Inferior parietal cortex (tissue), 1 donor: ENCODE measurements around the gene COMMD4.
"Not testable (repeated sequence)": the region's sequence is repeated elsewhere in the genome, so short reads cannot be mapped to it uniquely, and the experiment has no call there.

Experiments
- DNase-seq: peaks from one replicate; pipeline ENCODE4 v3.0.0-alpha.2; 2016; ENCODE audit errors: extremely low spot score

COMMD4 gene

DNA sequence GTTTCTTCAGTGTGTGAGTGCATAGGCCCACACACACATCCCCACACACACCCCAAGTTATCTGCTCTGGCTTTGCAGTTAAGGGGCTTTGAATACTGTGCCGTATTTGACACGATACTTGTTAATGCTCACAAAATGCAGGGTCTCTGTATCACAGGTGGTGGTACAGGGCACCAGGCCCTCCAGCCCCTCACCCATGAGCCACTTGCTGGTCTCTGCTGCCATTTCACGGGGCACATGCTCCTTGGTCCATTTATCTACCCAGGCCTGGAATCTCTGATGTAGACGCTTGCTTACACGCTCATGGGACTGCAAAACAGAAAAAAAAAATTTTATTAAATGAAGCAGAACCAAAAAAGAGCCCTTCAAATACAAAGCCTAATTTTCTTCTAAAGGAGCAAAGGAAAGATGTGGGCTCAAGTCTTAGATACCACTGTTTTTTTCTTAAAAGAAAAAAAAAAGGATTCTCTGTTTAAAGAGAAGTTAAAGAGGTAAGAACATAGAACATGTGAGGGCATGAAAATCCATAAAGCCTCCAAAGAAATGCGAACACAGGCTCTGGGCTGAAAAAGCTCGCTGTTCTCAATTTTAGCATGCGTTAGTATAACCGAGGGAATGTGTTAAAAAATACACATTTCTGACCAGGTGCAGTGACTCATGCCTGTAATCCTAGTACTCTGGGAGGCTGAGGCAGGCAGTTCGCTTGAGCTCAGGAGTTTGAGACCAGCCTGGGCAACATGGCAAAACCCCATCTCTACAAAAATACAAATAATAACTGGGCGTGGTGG, 36.2 kb downstream of the COMMD4 start:
- DNase-seq: no peak

DNA sequence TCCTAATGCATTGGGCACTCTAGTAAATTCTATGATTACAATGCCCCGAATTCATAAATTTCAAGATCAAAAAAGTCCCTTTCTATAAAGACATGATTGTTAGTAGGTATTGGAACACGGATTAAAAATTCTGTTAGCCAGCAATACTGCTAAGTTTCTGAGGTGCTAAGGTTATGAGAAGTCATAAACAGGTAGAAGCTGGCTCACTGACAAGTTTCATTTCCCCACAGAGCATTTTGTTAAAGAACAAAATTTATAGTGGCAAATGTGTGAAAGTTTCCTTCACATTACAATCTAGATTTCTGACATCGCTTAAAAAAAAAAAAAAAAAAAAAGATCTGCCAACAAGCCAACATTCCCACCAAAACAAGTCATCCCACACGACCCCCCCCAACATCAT, 44.9 kb downstream of the COMMD4 start:
- DNase-seq: no peak

DNA sequence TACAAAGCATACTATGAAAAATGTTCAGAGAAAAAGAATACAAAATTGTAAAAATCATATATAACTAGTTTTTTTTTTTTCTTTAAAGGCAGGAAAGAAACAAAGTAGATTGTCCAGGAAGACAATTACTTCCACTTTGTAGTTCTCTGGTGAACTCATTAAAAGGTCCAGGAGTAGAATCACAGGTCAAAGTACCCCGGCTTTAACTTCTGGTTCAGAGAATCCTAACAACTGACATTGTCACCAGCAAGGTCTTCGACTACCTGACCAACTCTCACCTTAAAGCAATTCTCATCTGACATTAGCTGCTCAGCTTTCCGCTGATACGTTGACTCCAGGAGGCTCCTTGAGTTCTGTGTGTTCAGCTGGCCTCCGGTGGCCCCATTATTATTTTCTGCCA, 48.1 kb downstream of the COMMD4 start:
- not testable (repeated sequence) for DNase-seq
